Stomach smooth muscle (tissue), 2 donors: Measurements from ENCODE around the gene NRAP.

Experiments used
- H3K27ac ChIP-seq: one replicate; pipeline ENCODE4 v1.7.0; 2013; ENCODE audit warnings: mild to moderate bottlenecking, low read length, inconsistent platforms
- H3K27me3 ChIP-seq, 2 donors: one replicate each; pipeline ENCODE4 v1.7.0; 2013; ENCODE audit warnings: low read length in 2 of 2; ENCODE audit not compliant: insufficient read depth in 2 of 2, control insufficient read depth in 1 of 2
- H3K36me3 ChIP-seq, 2 donors: one replicate each; pipeline ENCODE4 v1.7.0; 2013; ENCODE audit warnings: low read length in 2 of 2; ENCODE audit not compliant: control insufficient read depth in 2 of 2, insufficient read depth in 2 of 2
- H3K4me1 ChIP-seq: one replicate; pipeline ENCODE4 v1.7.0; 2013; ENCODE audit warnings: low read length; ENCODE audit not compliant: control insufficient read depth, insufficient read depth
- H3K4me3 ChIP-seq, 2 donors: one replicate each; pipeline ENCODE4 v1.7.0; 2013; ENCODE audit warnings: low read length in 2 of 2
- H3K9ac ChIP-seq, 2 donors: one replicate each; pipeline ENCODE4 v1.7.0; 2013; ENCODE audit warnings: low read length in 2 of 2, mild to moderate bottlenecking in 1 of 2
- H3K9me3 ChIP-seq, 2 donors: one replicate each; pipeline ENCODE4 v1.7.0; 2013; ENCODE audit warnings: low read length in 2 of 2; ENCODE audit not compliant: control insufficient read depth in 2 of 2
- donor health status: healthy.
- donor health status: Pancreatic carcinoma.

The NRAP gene

DNA sequence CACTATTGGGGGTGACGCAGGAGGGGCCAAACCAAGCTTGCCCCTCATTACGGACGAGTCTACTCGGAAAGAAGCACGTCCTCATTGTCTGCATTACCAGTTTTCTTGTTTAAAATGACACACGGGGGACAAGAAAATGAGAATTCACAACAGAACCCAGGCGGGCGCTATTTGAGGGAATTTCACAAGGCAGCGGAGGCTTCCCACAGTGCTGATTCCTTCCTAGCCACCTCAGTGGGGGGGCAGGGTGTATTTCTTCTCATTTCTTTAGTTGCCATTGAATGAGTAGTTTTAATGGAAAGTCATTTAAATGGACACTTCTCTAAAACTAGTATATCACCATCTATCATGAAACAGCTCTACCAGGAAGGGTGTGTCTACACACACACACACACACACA lies 42.9 kb downstream of the NRAP start:
- no peak overlapping the region for H3K27ac ChIP-seq
- H3K36me3 ChIP-seq = no peaks in the 10 kb centered on the region
- H3K4me3 ChIP-seq = no peak overlapping the region
- no peaks in the 10 kb centered on the region for H3K4me1 ChIP-seq
- no peak overlapping the region for H3K9ac ChIP-seq
- H3K9me3 ChIP-seq = no peaks in the 10 kb centered on the region
- H3K27me3 ChIP-seq = peaks cover 10 to 24% of the 10 kb centered on the region in 2 donors

- H3K9me3 ChIP-seq = no peaks in the 10 kb centered on the region
- H3K4me3 ChIP-seq = no peak overlapping the region
- H3K27me3 ChIP-seq = peaks cover 12 to 26% of the 10 kb centered on the region in 2 donors
- no peaks in the 10 kb centered on the region for H3K36me3 ChIP-seq
- H3K9ac ChIP-seq = no peak overlapping the region
- no peaks in the 10 kb centered on the region for H3K4me1 ChIP-seq
- no peak overlapping the region for H3K27ac ChIP-seq
These were observed 43.3 kb downstream of the NRAP start for GRCh38 chr10:113620511-113620910.

- H3K27ac ChIP-seq = no peak overlapping the region
- H3K36me3 ChIP-seq = no peaks in the 10 kb centered on the region
These were observed 44.4 kb downstream of the NRAP start for GRCh38 chr10:113619401-113619800.

DNA sequence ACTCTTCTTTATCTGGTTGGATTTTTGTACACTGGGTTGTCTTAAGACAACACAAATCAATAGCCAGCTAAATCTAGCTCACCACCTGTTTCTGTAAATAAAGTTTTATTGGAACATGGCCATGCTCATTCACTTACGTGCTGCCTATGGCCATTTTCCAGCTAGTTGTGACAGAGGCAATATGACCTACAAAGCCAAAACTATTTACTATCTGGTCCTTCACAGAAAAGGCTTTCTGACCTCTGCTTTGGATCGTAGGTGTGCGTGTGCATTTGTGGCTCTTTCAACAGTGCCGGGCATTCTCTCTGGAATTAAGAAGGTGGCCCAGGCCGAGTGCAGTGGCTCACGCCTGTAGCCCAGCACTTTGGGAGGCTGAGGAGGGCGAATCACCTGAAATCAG lies 45.5 kb downstream of the NRAP start:
- H3K4me3 ChIP-seq = no peak overlapping the region
- H3K27ac ChIP-seq = no peak overlapping the region
- H3K27me3 ChIP-seq = peaks cover 17 to 26% of the 10 kb centered on the region in 2 donors
- no peaks in the 10 kb centered on the region for H3K9me3 ChIP-seq
- no peaks in the 10 kb centered on the region for H3K4me1 ChIP-seq
- H3K36me3 ChIP-seq = no peaks in the 10 kb centered on the region
- H3K9ac ChIP-seq = no peak overlapping the region

More at GRCh38 chr10:113619401-113619800, 44.4 kb downstream of the NRAP start:
- peaks cover 12 to 24% of the 10 kb centered on the region in 2 donors for H3K27me3 ChIP-seq
- H3K9ac ChIP-seq = no peak overlapping the region
- H3K9me3 ChIP-seq = no peaks in the 10 kb centered on the region
- H3K4me1 ChIP-seq = no peaks in the 10 kb centered on the region
- no peak overlapping the region for H3K4me3 ChIP-seq

DNA sequence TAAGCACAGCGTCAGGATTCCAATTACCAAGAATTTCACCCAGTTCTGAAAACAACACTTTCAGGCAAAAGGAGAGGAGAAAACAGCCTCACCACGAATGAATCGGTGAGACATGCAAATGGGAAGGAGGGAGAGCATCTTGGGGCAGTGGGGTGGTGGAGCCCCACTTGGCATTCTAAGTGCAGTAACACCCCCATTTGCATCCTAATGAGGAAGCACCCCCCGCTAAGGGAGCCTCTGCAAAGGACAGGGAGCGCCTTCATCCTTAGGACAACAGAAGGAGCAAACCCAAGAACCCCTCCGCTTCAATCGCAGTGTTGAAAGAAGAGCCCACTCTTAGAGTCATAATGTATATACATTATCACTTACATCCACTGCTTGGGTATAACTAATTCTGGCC lies 46.8 kb downstream of the NRAP start:
- Histone ChIP-seq H3K4me3 (no peak overlapping the region), H3K36me3 (no peaks in the 10 kb centered on the region), H3K9ac (no peak overlapping the region), H3K4me1 (no peaks in the 10 kb centered on the region), H3K9me3 (no peaks in the 10 kb centered on the region), H3K27me3 (peaks cover 17 to 24% of the 10 kb centered on the region in 2 donors), H3K27ac (no peak overlapping the region)

GRCh38 chr10:113616244-113617074 lies 47.4 kb downstream of the NRAP start:
- Histone ChIP-seq H3K36me3 (no peaks in the 10 kb centered on the region), H3K27ac (no peak overlapping the region), H3K27me3 (peaks cover 17 to 22% of the 10 kb centered on the region in 2 donors), H3K9me3 (no peaks in the 10 kb centered on the region), H3K9ac (no peak overlapping the region), H3K4me1 (no peaks in the 10 kb centered on the region), H3K4me3 (no peak overlapping the region)

GRCh38 chr10:113613977-113614690 lies 49.7 kb downstream of the NRAP start:
- Histone ChIP-seq H3K9me3 (no peaks in the 10 kb centered on the region), H3K27me3 (peaks cover 13 to 15% of the 10 kb centered on the region in 2 donors), H3K9ac (no peak overlapping the region), H3K36me3 (no peaks in the 10 kb centered on the region), H3K27ac (no peak overlapping the region), H3K4me1 (no peaks in the 10 kb centered on the region), H3K4me3 (no peak overlapping the region)

- Histone ChIP-seq H3K27ac (no peak overlapping the region), H3K4me1 (no peaks in the 10 kb centered on the region), H3K9ac (no peak overlapping the region), H3K27me3 (peaks cover 12 to 15% of the 10 kb centered on the region in 2 donors), H3K4me3 (no peak overlapping the region), H3K9me3 (no peaks in the 10 kb centered on the region), H3K36me3 (no peaks in the 10 kb centered on the region)
These were observed 50.4 kb downstream of the NRAP start for GRCh38 chr10:113613427-113613826.

GRCh38 chr10:113612154-113612553 lies 51.7 kb downstream of the NRAP start:
- H3K27ac ChIP-seq = no peak overlapping the region

GRCh38 chr10:113610631-113611601 lies 52.9 kb downstream of the NRAP start:
- no peaks in the 10 kb centered on the region for H3K4me1 ChIP-seq

More at GRCh38 chr10:113612154-113612553, 51.7 kb downstream of the NRAP start:
- Histone ChIP-seq H3K9me3 (no peaks in the 10 kb centered on the region), H3K36me3 (no peaks in the 10 kb centered on the region), H3K4me1 (no peaks in the 10 kb centered on the region), H3K4me3 (no peak overlapping the region), H3K27me3 (peaks cover 9 to 15% of the 10 kb centered on the region in 2 donors), H3K9ac (no peak overlapping the region)

More at GRCh38 chr10:113610631-113611601, 52.9 kb downstream of the NRAP start:
- H3K4me3 ChIP-seq = no peak overlapping the region
- H3K9ac ChIP-seq = no peak overlapping the region
- no peaks in the 10 kb centered on the region for H3K36me3 ChIP-seq
- H3K27ac ChIP-seq = no peak overlapping the region
- H3K9me3 ChIP-seq = no peaks in the 10 kb centered on the region
- peaks cover 10% of the 10 kb centered on the region in 2 donors for H3K27me3 ChIP-seq
